Measurements from ENCODE around the gene KATNIP.

Gene KATNIP

GRCh38 chr16:27588057-27588456 lies 38.1 kb downstream of the KATNIP start:
- no peak for DNase-seq

- DNase-seq: no peak
Measured at GRCh38 chr16:27591837-27592236, 41.9 kb downstream of the KATNIP start.

GRCh38 chr16:27595475-27595874 lies 45.5 kb downstream of the KATNIP start:
- no peak for DNase-seq

GRCh38 chr16:27595993-27596392 lies 46.0 kb downstream of the KATNIP start:
- no peak for DNase-seq

- no peak for DNase-seq
Measured at GRCh38 chr16:27596411-27596810, 46.5 kb downstream of the KATNIP start.

GRCh38 chr16:27597361-27597760 lies 47.4 kb downstream of the KATNIP start:
- DNase-seq: no peak

- no peak for DNase-seq
Measured at GRCh38 chr16:27598220-27598619, 48.3 kb downstream of the KATNIP start.

- DNase-seq: no peak
Measured at GRCh38 chr16:27598931-27599565, 49.1 kb downstream of the KATNIP start.

GRCh38 chr16:27599606-27600005 lies 49.7 kb downstream of the KATNIP start:
- no peak for DNase-seq
